Suprapubic skin (tissue), 4 donors: Measurements from ENCODE around the gene CAMKK1. TPM values are rescaled to one million over a fixed set of nuclear protein-coding genes. Genes with fewer than 3 reads are reported as not detected.

Experiments used
- DNase-seq, 2 donors: peaks; one replicate each; pipeline ENCODE4 v3.0.0-alpha.2; 2019; ENCODE audit warnings: low spot score in 2 of 2
- H3K27ac ChIP-seq: fragments of 200-600 bp; sonication (generic); one replicate; pipeline ENCODE4 v1.5.1; 2019
- H3K27me3 ChIP-seq: fragments of 200-600 bp; sonication (generic); one replicate; pipeline ENCODE4 v1.5.1; 2019
- H3K36me3 ChIP-seq: fragments of 200-600 bp; sonication (generic); one replicate; pipeline ENCODE4 v1.5.1; 2019
- H3K4me1 ChIP-seq: fragments of 200-600 bp; sonication (generic); one replicate; pipeline ENCODE4 v1.5.1; 2019
- H3K4me3 ChIP-seq: fragments of 200-600 bp; sonication (generic); one replicate; pipeline ENCODE4 v1.5.1; 2019; ENCODE audit warnings: mild to moderate bottlenecking
- H3K9me3 ChIP-seq: fragments of 200-600 bp; sonication (generic); one replicate; pipeline ENCODE4 v1.5.1; 2019
- EP300 ChIP-seq: sonication (generic); formaldehyde crosslinking; IDR thresholded peaks from one replicate; pipeline ENCODE4 v1.6.1; 2017; ENCODE audit warnings: antibody characterized with exemption
- POLR2A ChIP-seq, 2 donors: fragments of 450-650 bp; IDR thresholded peaks; one replicate each; pipeline ENCODE4 v1.6.1; 2017; ENCODE audit warnings: antibody characterized with exemption in 2 of 2, mild to moderate bottlenecking in 2 of 2, moderate library complexity in 2 of 2
- POLR2AphosphoS5 ChIP-seq, 3 donors: sonication (generic); formaldehyde crosslinking; IDR thresholded peaks; one replicate each; pipeline ENCODE4 v1.6.1; 2017; ENCODE audit warnings: antibody characterized with exemption in 3 of 3
- WGBS: methylation state at CpG from one replicate; pipeline ENCODE4 v1.1.5; 2018; 5-methylcytosine and 5-hydroxymethylcytosine counted together
- total RNA-seq, 4 donors: library from RNA; depleted of rRNA; stranded (reverse); fragments of >200 nt; gene quantifications; one replicate each; pipeline ENCODE4 v1.1.0, GENCODE V29; 2016
- TF ChIP-seq, protein P1 (sequence below), 2 donors: fragments of 200-600 bp in 1 of 2; fragments of 450-650 bp in 1 of 2; sonication (generic) in 1 of 2; IDR thresholded peaks; one replicate each; pipeline ENCODE4 v1.5.1; 2016 to 2019; ENCODE audit warnings: antibody characterized with exemption in 2 of 2, mild to moderate bottlenecking in 1 of 2, moderate library complexity in 1 of 2

Gene CAMKK1
- total RNA-seq, 4 donors from 2014 or later: 10.8 to 17.3 (median 12.9) TPM

- WGBS: 83% methylated on average over 1 of the region's 1 CpG
- Histone ChIP-seq H3K27me3 (no peaks in the 10 kb centered on the region), H3K4me3 (no peak overlapping the region), H3K4me1 (no peaks in the 10 kb centered on the region), H3K9me3 (no peaks in the 10 kb centered on the region), H3K27ac (no peak overlapping the region), H3K36me3 (no peaks in the 10 kb centered on the region)
- DNase-seq: no peak
- TF ChIP-seq, protein P1, sequence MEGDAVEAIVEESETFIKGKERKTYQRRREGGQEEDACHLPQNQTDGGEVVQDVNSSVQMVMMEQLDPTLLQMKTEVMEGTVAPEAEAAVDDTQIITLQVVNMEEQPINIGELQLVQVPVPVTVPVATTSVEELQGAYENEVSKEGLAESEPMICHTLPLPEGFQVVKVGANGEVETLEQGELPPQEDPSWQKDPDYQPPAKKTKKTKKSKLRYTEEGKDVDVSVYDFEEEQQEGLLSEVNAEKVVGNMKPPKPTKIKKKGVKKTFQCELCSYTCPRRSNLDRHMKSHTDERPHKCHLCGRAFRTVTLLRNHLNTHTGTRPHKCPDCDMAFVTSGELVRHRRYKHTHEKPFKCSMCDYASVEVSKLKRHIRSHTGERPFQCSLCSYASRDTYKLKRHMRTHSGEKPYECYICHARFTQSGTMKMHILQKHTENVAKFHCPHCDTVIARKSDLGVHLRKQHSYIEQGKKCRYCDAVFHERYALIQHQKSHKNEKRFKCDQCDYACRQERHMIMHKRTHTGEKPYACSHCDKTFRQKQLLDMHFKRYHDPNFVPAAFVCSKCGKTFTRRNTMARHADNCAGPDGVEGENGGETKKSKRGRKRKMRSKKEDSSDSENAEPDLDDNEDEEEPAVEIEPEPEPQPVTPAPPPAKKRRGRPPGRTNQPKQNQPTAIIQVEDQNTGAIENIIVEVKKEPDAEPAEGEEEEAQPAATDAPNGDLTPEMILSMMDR (IDR thresholded peaks at IDR 0.05): no peak
- TF ChIP-seq EP300 (no peak), POLR2A (IDR thresholded peaks at IDR 0.05) (no peak), POLR2AphosphoS5 (IDR thresholded peaks at IDR 0.05) (no peak)
Observed at GRCh38 chr17:3929764-3930163, 36.9 kb upstream of the CAMKK1 start.

GRCh38 chr17:3929181-3929580, 36.3 kb upstream of the CAMKK1 start:
- Histone ChIP-seq H3K27me3 (no peaks in the 10 kb centered on the region), H3K36me3 (no peaks in the 10 kb centered on the region), H3K9me3 (no peaks in the 10 kb centered on the region), H3K27ac (no peak overlapping the region), H3K4me3 (no peak overlapping the region), H3K4me1 (no peaks in the 10 kb centered on the region)
- WGBS: 96% methylated on average over 7 of the region's 12 CpGs
- DNase-seq: no peak
- TF ChIP-seq, protein P1 (IDR thresholded peaks at IDR 0.05): no peak
- TF ChIP-seq EP300 (no peak), POLR2A (IDR thresholded peaks at IDR 0.05) (no peak), POLR2AphosphoS5 (IDR thresholded peaks at IDR 0.05) (no peak)

DNA sequence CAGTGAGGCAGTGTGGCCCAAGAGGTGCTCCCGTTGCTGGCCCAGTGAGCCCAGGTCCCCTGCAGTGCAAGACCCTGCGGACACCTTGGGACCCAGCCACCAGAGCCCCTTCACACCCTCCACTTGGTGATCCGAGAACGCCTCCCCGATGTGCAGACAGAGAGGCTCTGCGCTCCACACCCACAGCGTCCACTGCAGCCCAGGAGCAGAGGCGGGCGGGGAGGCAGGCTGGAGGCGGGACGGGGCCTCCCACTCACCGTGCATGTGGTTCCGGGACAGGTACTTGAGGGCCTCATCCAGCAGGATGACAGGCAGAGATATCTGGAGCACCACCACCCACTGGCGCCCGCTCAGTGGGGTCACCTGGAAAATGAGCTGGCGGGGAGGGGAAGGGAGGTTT, 35.6 kb upstream of the CAMKK1 start:
- H3K4me3 ChIP-seq: no peak overlapping the region
- H3K27me3 ChIP-seq: no peaks in the 10 kb centered on the region
- TF ChIP-seq POLR2A (IDR thresholded peaks at IDR 0.05) (no peak), POLR2AphosphoS5 (IDR thresholded peaks at IDR 0.05) (no peak), EP300 (no peak)
- TF ChIP-seq, protein P1 (IDR thresholded peaks at IDR 0.05): no peak
- H3K36me3 ChIP-seq: no peaks in the 10 kb centered on the region
- H3K4me1 ChIP-seq: no peaks in the 10 kb centered on the region
- 95% methylated on average over 11 of the region's 16 CpGs for WGBS
- DNase-seq: no peak
- H3K27ac ChIP-seq: no peak overlapping the region
- no peaks in the 10 kb centered on the region for H3K9me3 ChIP-seq

GRCh38 chr17:3927628-3928340, 34.9 kb upstream of the CAMKK1 start:
- Histone ChIP-seq H3K36me3 (no peaks in the 10 kb centered on the region), H3K27ac (no peak overlapping the region), H3K4me3 (no peak overlapping the region), H3K4me1 (no peaks in the 10 kb centered on the region), H3K27me3 (no peaks in the 10 kb centered on the region), H3K9me3 (no peaks in the 10 kb centered on the region)
- 77% methylated on average over 6 of the region's 15 CpGs for WGBS
- TF ChIP-seq POLR2A (IDR thresholded peaks at IDR 0.05) (no peak), EP300 (no peak), POLR2AphosphoS5 (IDR thresholded peaks at IDR 0.05) (no peak)
- TF ChIP-seq, protein P1 (IDR thresholded peaks at IDR 0.05): no peak
- DNase-seq: no peak

- Histone ChIP-seq H3K9me3 (no peaks in the 10 kb centered on the region), H3K27me3 (no peaks in the 10 kb centered on the region), H3K27ac (no peak overlapping the region), H3K36me3 (no peaks in the 10 kb centered on the region), H3K4me1 (no peaks in the 10 kb centered on the region), H3K4me3 (no peak overlapping the region)
- DNase-seq: no peak
- TF ChIP-seq EP300 (no peak), POLR2A (IDR thresholded peaks at IDR 0.05) (no peak), POLR2AphosphoS5 (IDR thresholded peaks at IDR 0.05) (no peak)
- TF ChIP-seq, protein P1 (IDR thresholded peaks at IDR 0.05): no peak
- 91% methylated on average over 10 of the region's 16 CpGs for WGBS
Observed at GRCh38 chr17:3926860-3927627, 34.2 kb upstream of the CAMKK1 start.
